ENCODE results near the gene MROH7.

Gene MROH7

DNA sequence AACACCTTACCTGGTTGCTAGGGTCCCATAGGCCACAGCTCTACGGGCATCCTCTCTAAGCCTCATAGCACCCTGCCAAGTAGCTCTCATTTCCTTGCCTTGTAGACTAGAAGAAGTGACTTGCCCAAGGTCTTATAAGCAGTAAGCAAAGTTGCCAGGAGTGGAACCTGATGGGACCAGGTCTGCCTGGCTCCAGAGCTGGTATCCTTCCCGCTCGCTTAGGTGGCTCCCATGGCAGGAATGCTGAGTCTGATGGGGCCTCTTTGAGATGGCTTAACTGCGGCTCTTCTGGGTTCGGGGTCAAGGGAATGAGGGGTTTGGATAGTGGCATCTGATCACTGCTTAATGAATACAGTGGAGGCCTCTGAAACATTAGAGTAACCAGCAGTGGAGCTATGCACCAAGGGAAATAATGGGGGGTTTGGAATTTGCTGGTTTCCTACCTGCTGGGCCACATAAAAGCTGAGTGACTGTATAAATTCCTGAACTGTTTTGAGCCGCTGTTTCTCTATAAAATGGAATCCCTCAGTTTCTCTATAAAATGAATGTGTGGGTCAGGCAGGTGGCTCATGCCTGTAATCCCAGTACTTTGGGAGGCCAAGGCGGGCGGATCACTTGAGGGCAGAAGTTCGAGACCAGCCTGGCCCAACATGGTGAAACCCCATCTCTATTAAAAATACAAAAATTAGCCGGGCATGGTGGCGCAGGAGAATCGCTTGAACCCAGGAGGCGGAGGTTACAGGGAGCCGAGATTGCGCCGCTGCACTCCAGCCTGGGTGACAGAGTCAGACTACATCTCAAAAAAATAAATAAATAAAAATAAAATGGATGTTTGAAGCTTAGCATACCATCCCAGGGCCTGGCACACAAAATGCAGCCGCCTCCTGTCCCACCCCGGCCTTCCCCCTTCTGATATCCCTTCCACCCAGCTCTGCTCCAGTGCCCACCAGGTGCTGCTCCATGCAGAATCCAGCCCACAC is 30.7 kb upstream of the MROH7 start:
- no peak for DNase-seq (ENCODE audit: low spot score)
- TF ChIP-seq CTCF (IDR thresholded peaks at IDR 0.05; ENCODE audit: extremely low read depth, missing control alignments), result no peak

DNA sequence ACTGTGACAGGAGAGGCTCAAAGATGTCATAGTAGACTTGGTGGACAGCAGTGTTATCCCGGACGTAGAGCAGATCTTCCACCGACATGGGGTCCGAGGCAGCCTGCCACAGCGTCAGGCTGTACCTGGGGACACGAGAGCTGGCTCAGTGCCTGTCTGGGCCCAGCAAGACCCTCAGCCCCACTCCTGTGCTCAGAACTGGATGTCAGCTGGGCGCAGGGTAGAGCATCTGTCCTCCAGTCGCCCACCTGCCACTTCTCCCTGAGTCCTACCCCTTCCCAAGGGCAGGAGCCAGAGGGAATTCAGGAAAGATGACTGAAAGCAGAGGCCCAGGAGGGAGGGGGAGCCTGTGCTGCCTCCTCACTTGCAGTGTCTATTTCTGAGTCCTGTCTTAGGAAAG is 30.0 kb upstream of the MROH7 start:
- no peak for DNase-seq (ENCODE audit: low spot score)
- TF ChIP-seq CTCF (IDR thresholded peaks at IDR 0.05; ENCODE audit: extremely low read depth, missing control alignments), result no peak

DNA sequence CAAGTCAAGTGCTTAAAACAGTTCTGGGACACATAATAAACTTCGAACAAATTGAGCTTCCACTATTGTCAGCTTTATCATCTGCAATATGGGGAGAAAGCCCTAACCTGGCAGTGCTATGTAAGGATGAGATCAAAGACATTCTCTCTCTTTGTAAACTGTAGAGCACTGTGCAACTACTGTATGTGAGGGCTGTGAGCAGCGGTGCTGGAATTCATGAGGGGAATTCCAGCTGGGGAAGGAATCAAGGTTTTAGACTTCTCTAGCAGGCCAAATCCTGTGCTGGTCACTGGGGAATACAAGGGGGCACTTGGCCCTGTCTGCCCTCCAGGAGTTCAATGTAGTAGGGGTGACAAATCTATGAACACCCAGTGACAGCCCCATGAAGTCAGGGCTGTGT is 27.6 kb upstream of the MROH7 start:
- no peak for TF ChIP-seq CTCF (IDR thresholded peaks at IDR 0.05; ENCODE audit: extremely low read depth, missing control alignments)
- no peak for DNase-seq (ENCODE audit: low spot score)

DNA sequence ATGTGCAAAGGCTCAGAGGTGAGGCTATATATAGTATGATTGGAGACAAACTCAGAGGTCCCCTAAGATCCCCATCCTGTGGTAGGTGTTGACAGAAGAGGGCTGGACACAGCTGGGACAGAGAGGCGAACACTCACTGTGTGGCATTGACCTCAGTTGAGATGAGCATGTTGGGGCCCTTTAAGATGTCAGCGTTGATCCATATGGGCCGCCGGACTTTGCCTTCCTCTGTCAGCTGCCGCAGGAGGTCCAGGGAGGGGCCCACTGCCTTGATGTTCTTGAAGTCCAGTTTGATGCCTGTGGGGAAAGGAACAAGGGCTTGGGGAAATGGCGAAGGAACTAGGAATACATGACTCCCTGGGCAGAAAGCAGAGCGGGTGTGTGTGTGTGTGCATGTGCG is 27.0 kb upstream of the MROH7 start:
- no peak for DNase-seq (ENCODE audit: low spot score)

GRCh38 chr1:54615531-54616279 is 25.9 kb upstream of the MROH7 start:
- TF ChIP-seq CTCF (IDR thresholded peaks at IDR 0.05; ENCODE audit: extremely low read depth, missing control alignments), result no peak
- DNase-seq (ENCODE audit: low spot score), result no peak

More for the DNA sequence above, 27.0 kb upstream of the MROH7 start:
- no peak for TF ChIP-seq CTCF (IDR thresholded peaks at IDR 0.05; ENCODE audit: extremely low read depth, missing control alignments)

GRCh38 chr1:54619749-54620148 is 21.8 kb upstream of the MROH7 start:
- no peak for DNase-seq (ENCODE audit: low spot score)
- TF ChIP-seq CTCF (IDR thresholded peaks at IDR 0.05; ENCODE audit: extremely low read depth, missing control alignments), result no peak
